Fibroblast of villous mesenchyme (primary cell): ENCODE data around the gene HAS3. TPM values are rescaled to one million over a fixed set of nuclear protein-coding genes. Genes with fewer than 3 reads are reported as not detected.
A peak's percentile ranks its signal among the peaks of the same experiment; 100 is the strongest.
"Not testable (repeated sequence)": the region's sequence is repeated elsewhere in the genome, so short reads cannot be mapped to it uniquely, and the experiment has no call there.

ENCODE experiments used
- DNase-seq: peaks from one replicate; pipeline ENCODE4 v3.0.0-alpha.2; 2010; ENCODE audit warnings: low read depth
- H3K4me3 ChIP-seq: 2 replicates; pipeline ENCODE4 v1.5.1; 2011; ENCODE audit warnings: low read depth, mild to moderate bottlenecking, low read length
- CTCF ChIP-seq: IDR thresholded peaks from 2 replicates; pipeline ENCODE4 v1.5.1; 2012; ENCODE audit warnings: low read depth, mild to moderate bottlenecking, low read length; ENCODE audit not compliant: insufficient read depth
- total RNA-seq: library from RNA; depleted of rRNA; stranded (reverse); fragments of >200 nt; gene quantifications from 2 replicates; pipeline ENCODE4 v1.2.3, GENCODE V29; 2012

Gene HAS3
- total RNA-seq, 1 donor, result 0.43 TPM

- TF ChIP-seq CTCF, result no peak
- DNase-seq, result peak; percentile 85
- peak overlapping the region; percentile 100 for H3K4me3 ChIP-seq
Observed at GRCh38 chr16:69131839-69132423, 26.5 kb downstream of the HAS3 start.

- DNase-seq, result peak; percentile 84
- TF ChIP-seq CTCF, result no peak
Observed at GRCh38 chr16:69132424-69133252, 27.2 kb downstream of the HAS3 start, which contains the start of the genes CHTF8 and UTP4. Gene CHTF8, minus strand, starts transcription at chr16:69132588. Its CDS starts 11,130 bp downstream, at chr16:69121458. Gene UTP4, plus strand, starts transcription at chr16:69132649. Its CDS starts 811 bp downstream, at chr16:69133460.

GRCh38 chr16:69133373-69133954, 28.0 kb downstream of the HAS3 start:
- no peak for TF ChIP-seq CTCF
- DNase-seq, result no peak
- peak overlapping the region; percentile 100 for H3K4me3 ChIP-seq

More at GRCh38 chr16:69132424-69133252, 27.2 kb downstream of the HAS3 start, which contains the start of the genes CHTF8 and UTP4:
- peak within 1 kb of the TSS; percentile 100 for H3K4me3 ChIP-seq

- no peak overlapping the region for H3K4me3 ChIP-seq
- TF ChIP-seq CTCF, result no peak
- no peak for DNase-seq
Observed at GRCh38 chr16:69138608-69139007, 33.2 kb downstream of the HAS3 start.

GRCh38 chr16:69139464-69139863, 34.0 kb downstream of the HAS3 start:
- not testable (repeated sequence) for DNase-seq, H3K4me3 ChIP-seq

- TF ChIP-seq CTCF, result no peak
- DNase-seq, result no peak
- H3K4me3 ChIP-seq, result no peak overlapping the region
Observed at GRCh38 chr16:69141014-69141413, 35.6 kb downstream of the HAS3 start.

- no peak for DNase-seq
- H3K4me3 ChIP-seq, result no peak overlapping the region
- no peak for TF ChIP-seq CTCF
Observed at GRCh38 chr16:69141936-69142335, 36.5 kb downstream of the HAS3 start.
